H1 (cell line): Measurements from ENCODE around the gene MIA3. TPM values are rescaled to one million over a fixed set of nuclear protein-coding genes. Genes with fewer than 3 reads are reported as not detected.

Source experiments
- CTCF ChIA-PET: fragments of 300-600 bp; sonication (Branson Sonifier 250); formaldehyde crosslinking; loops from one replicate; lab custom pipeline; 2021; ENCODE audit not compliant: partially characterized antibody; lab: Charles Lee
- POLR2A ChIA-PET: fragments of 300-600 bp; sonication (Branson Sonifier 250); formaldehyde crosslinking; loops from one replicate; lab custom pipeline; 2021; ENCODE audit warnings: inconsistent platforms; ENCODE audit not compliant: partially characterized antibody; lab: Charles Lee
- DNase-seq, 2 experiments: peaks; one replicate each; pipeline versions ENCODE4 v3.0.0 to v3.0.0-alpha.2; 2010 to 2022; ENCODE audit warnings: low spot score in 2 of 2, low read depth in 1 of 2, mixed read lengths in 1 of 2
- FAIRE-seq: peaks from 2 replicates; lab custom pipeline; 2011; peaks lifted over from hg19 to GRCh38; lab: Jason Lieb, UNC
- H2AFZ ChIP-seq: 2 replicates; pipeline ENCODE4 v1.8.1; 2012; ENCODE audit warnings: low read length, inconsistent platforms
- H2AK5ac ChIP-seq: 2 replicates; pipeline ENCODE4 v1.6.1; 2013; ENCODE audit warnings: low read depth, low read length
- H2BK120ac ChIP-seq: replicated peaks from 2 replicates; pipeline ENCODE3; 2013; ENCODE audit warnings: low read depth, low read length, inconsistent platforms
- H2BK12ac ChIP-seq: 2 replicates; pipeline ENCODE4 v1.6.1; 2013; ENCODE audit warnings: low read depth, low read length
- H2BK15ac ChIP-seq: 2 replicates; pipeline ENCODE4 v1.6.1; 2013; ENCODE audit warnings: low read length
- H2BK20ac ChIP-seq: 2 replicates; pipeline ENCODE4 v1.6.1; 2013; ENCODE audit warnings: low read length
- H2BK5ac ChIP-seq: 2 replicates; pipeline ENCODE4 v1.6.1; 2013; ENCODE audit warnings: low read depth, low read length
- H3K14ac ChIP-seq: 2 replicates; pipeline ENCODE4 v1.6.1; 2013; ENCODE audit warnings: inconsistent platforms; ENCODE audit not compliant: insufficient read length
- H3K18ac ChIP-seq: 2 replicates; pipeline ENCODE4 v1.6.1; 2013; ENCODE audit warnings: low read length; ENCODE audit errors: extremely low read depth
- H3K23ac ChIP-seq: 2 replicates; pipeline ENCODE4 v1.6.1; 2013; ENCODE audit warnings: inconsistent platforms; ENCODE audit not compliant: insufficient read length
- H3K23me2 ChIP-seq: 2 replicates; pipeline ENCODE4 v1.6.1; 2013; ENCODE audit warnings: low read depth, low read length
- H3K27ac ChIP-seq: 2 replicates; pipeline ENCODE4 v1.6.1; 2011; ENCODE audit warnings: low read depth, low read length, inconsistent platforms
- H3K27me3 ChIP-seq, 4 experiments: replicated peaks in 1 of 4; 1 replicate in 1 of 4; 2 replicates in 3 of 4; pipeline versions ENCODE4 v1.6.1 to v1.8.1; 2011 to 2013; ENCODE audit warnings: low read length in 3 of 4, mild to moderate bottlenecking in 3 of 4, inconsistent platforms in 2 of 4, mixed read lengths in 2 of 4, moderate library complexity in 1 of 4; ENCODE audit not compliant: control insufficient read depth in 3 of 4, insufficient read depth in 3 of 4; ENCODE audit errors: extremely low read depth in 1 of 4
- H3K36me3 ChIP-seq, 4 experiments: 2 replicates each; pipeline versions ENCODE4 v1.6.1 to v1.8.1; 2011 to 2013; ENCODE audit warnings: mild to moderate bottlenecking in 4 of 4, low read length in 3 of 4, moderate library complexity in 2 of 4, control low read depth in 1 of 4, inconsistent platforms in 1 of 4; ENCODE audit not compliant: insufficient read depth in 4 of 4, control insufficient read depth in 2 of 4
- H3K4ac ChIP-seq: replicated peaks from 2 replicates; pipeline ENCODE3; 2013; ENCODE audit warnings: low read length, low read depth, mixed read lengths, inconsistent platforms; ENCODE audit not compliant: insufficient read length
- H3K4me1 ChIP-seq, 4 experiments: replicated peaks in 1 of 4; 1 replicate in 1 of 4; 2 replicates in 3 of 4; pipeline versions ENCODE4 v1.6.1 to v1.8.1; 2011 to 2013; ENCODE audit warnings: low read length in 3 of 4, inconsistent platforms in 2 of 4, mixed read lengths in 1 of 4; ENCODE audit not compliant: insufficient read depth in 4 of 4, control insufficient read depth in 3 of 4
- H3K4me2 ChIP-seq, 2 experiments: 2 replicates each; pipeline versions ENCODE4 v1.6.1 to v1.8.1; 2011 to 2013; ENCODE audit warnings: low read depth in 2 of 2, low read length in 2 of 2, control low read depth in 1 of 2, inconsistent platforms in 1 of 2, mild to moderate bottlenecking in 1 of 2; ENCODE audit not compliant: insufficient read depth in 1 of 2
- H3K4me3 ChIP-seq, 4 experiments: fragments of 200-600, 300-600 bp in 1 of 4; sonication (generic), shearing (Covaris generic), sonication (Bioruptor Twin) in 1 of 4; 2 replicates each; pipeline versions ENCODE4 v1.5.1 to v1.8.1; 2011 to 2016; ENCODE audit warnings: low read length in 4 of 4, low read depth in 3 of 4, control low read depth in 2 of 4, inconsistent platforms in 2 of 4, mild to moderate bottlenecking in 2 of 4, mixed read lengths in 1 of 4, moderate library complexity in 1 of 4; ENCODE audit not compliant: insufficient read depth in 2 of 4; ENCODE audit errors: extremely low read depth in 1 of 4
- H3K56ac ChIP-seq: replicated peaks from 2 replicates; pipeline ENCODE3; 2013; ENCODE audit warnings: low read depth, mild to moderate bottlenecking, mixed read lengths, low read length, inconsistent platforms; ENCODE audit not compliant: insufficient read length
- H3K79me1 ChIP-seq: 2 replicates; pipeline ENCODE4 v1.6.1; 2013; ENCODE audit warnings: low read depth, low read length, control low read depth
- H3K79me2 ChIP-seq, 2 experiments: 2 replicates each; pipeline versions ENCODE4 v1.6.1 to v1.8.1; 2012 to 2013; ENCODE audit warnings: low read length in 2 of 2, mild to moderate bottlenecking in 2 of 2, inconsistent platforms in 1 of 2; ENCODE audit not compliant: insufficient read depth in 2 of 2, control insufficient read depth in 1 of 2
- H3K9ac ChIP-seq, 4 experiments: replicated peaks in 1 of 4; 1 replicate in 1 of 4; 2 replicates in 3 of 4; pipeline versions ENCODE4 v1.6.1 to v1.8.1; 2011 to 2013; ENCODE audit warnings: low read depth in 3 of 4, low read length in 3 of 4, control low read depth in 2 of 4, mild to moderate bottlenecking in 2 of 4, moderate library complexity in 2 of 4, inconsistent platforms in 1 of 4; ENCODE audit errors: extremely low read depth in 1 of 4
- H3K9me3 ChIP-seq, 2 experiments: 2 replicates each; pipeline versions ENCODE4 v1.6.1 to v1.8.1; 2012 to 2013; ENCODE audit warnings: mild to moderate bottlenecking in 2 of 2, moderate library complexity in 2 of 2, control low read depth in 1 of 2, inconsistent platforms in 1 of 2, low read depth in 1 of 2, low read length in 1 of 2, mixed read lengths in 1 of 2; ENCODE audit not compliant: insufficient read depth in 2 of 2
- H4K20me1 ChIP-seq, 2 experiments: replicated peaks in 1 of 2; 2 replicates each; pipeline versions ENCODE3 to v1.8.1; 2011 to 2013; ENCODE audit warnings: inconsistent platforms in 2 of 2, low read length in 2 of 2, mild to moderate bottlenecking in 1 of 2; ENCODE audit not compliant: insufficient read depth in 2 of 2, control insufficient read depth in 1 of 2
- H4K5ac ChIP-seq: 2 replicates; pipeline ENCODE4 v1.6.1; 2013; ENCODE audit warnings: low read length, low read depth, mixed read lengths, inconsistent platforms; ENCODE audit not compliant: insufficient read length
- H4K8ac ChIP-seq: 2 replicates; pipeline ENCODE4 v1.8.0; 2013; ENCODE audit warnings: mild to moderate bottlenecking, moderate library complexity, low read length, inconsistent platforms; ENCODE audit not compliant: insufficient read depth; ENCODE audit errors: extremely low read depth
- H4K91ac ChIP-seq: replicated peaks from 2 replicates; pipeline ENCODE3; 2013; ENCODE audit warnings: low read length, mixed read lengths, inconsistent platforms; ENCODE audit not compliant: insufficient read length
- CREB1 ChIP-seq: IDR thresholded peaks from 2 replicates; pipeline ENCODE4 v1.6.1; 2012; ENCODE audit warnings: inconsistent platforms
- EP300 ChIP-seq, 2 experiments: IDR thresholded peaks; 1 replicate in 1 of 2; 2 replicates in 1 of 2; pipeline ENCODE4 v1.6.1; 2011 to 2012; ENCODE audit warnings: low read depth in 2 of 2, low read length in 2 of 2, mild to moderate bottlenecking in 2 of 2, borderline replicate concordance in 1 of 2, inconsistent platforms in 1 of 2, moderate library complexity in 1 of 2
- JUND ChIP-seq: IDR thresholded peaks from 2 replicates; pipeline ENCODE4 v1.6.1; 2011; ENCODE audit warnings: mild to moderate bottlenecking, improper control_type of control experiment, low read length
- SRF ChIP-seq: IDR thresholded peaks from 2 replicates; pipeline ENCODE4 v1.6.1; 2011; ENCODE audit warnings: mild to moderate bottlenecking, low read depth, low read length, moderate library complexity
- SUZ12 ChIP-seq: fragments of 200-600 bp; sonication (generic); IDR thresholded peaks from 2 replicates; pipeline ENCODE4 v1.6.1; 2012; ENCODE audit warnings: mild to moderate bottlenecking, inconsistent platforms, low read length, moderate library complexity, mixed read lengths
- WGBS, 2 experiments: shearing (Covaris generic) in 1 of 2; methylation state at CpG; one replicate each; pipeline versions ENCODE4 v1.1.6 to v1.1.7; 2013 to 2015; ENCODE audit warnings: low lambda C conversion rate in 2 of 2, mixed read lengths in 2 of 2, inconsistent platforms in 1 of 2, low coverage in 1 of 2, missing lambda C conversion rate in 1 of 2; ENCODE audit not compliant: insufficient replicate concordance in 2 of 2, insufficient coverage in 1 of 2, insufficient read length in 1 of 2; ENCODE audit errors: extremely low coverage in 1 of 2, missing lambda C conversion rate in 1 of 2; 5-methylcytosine and 5-hydroxymethylcytosine counted together
- polyA plus RNA-seq, 7 experiments: library from polyadenylated mRNA; depleted of rRNA in 3 of 7; stranded (reverse) in 5 of 7; unstranded in 2 of 7; fragments of >200 nt in 5 of 7; fragments of 200-250 nt in 2 of 7; gene quantifications; 1 replicate in 5 of 7; 2 replicates in 1 of 7; 4 replicates in 1 of 7; pipeline versions ENCODE4 v1.2.1 to v1.2.3, GENCODE V29; 2011 to 2013; ENCODE audit warnings: missing spikeins in 2 of 7, mixed read lengths in 2 of 7
- total RNA-seq: library from RNA; stranded (reverse); fragmentation: NEBNext Ultra II Directional; extraction: Animal tissue kit (Norgen Biotek cat#: 25700); gene quantifications from 2 replicates; pipeline ENCODE4 v1.2.1, GENCODE V29; 2021

The MIA3 gene
- total and polyA plus RNA-seq, 2 of the 8 experiments (the other 6 are each of a cell fraction or from before 2014, with no cell fraction given) = 69.0 to 105 TPM

GRCh38 chr1:222696741-222697140 is 78.8 kb downstream of the MIA3 start:
- Histone ChIP-seq H4K5ac (no peak overlapping the region), H2BK5ac (no peak overlapping the region), H3K23me2 (no peaks in the 10 kb centered on the region), H2BK20ac (no peak overlapping the region), H2BK15ac (no peak overlapping the region), H3K79me2 (peaks cover 0 to 4% of the 10 kb centered on the region in 2 experiments; a peak in 1 of 4 replicates), H2AFZ (no peak overlapping the region), H3K18ac (no peak overlapping the region), H3K56ac (no peak overlapping the region), H3K4me2 (no peak overlapping the region), H3K36me3 (peaks cover 0 to 12% (median 5%) of the 10 kb centered on the region in 4 experiments; a peak in 3 of 8 replicates), H4K91ac (no peak overlapping the region), H3K4me1 (no peaks in the 10 kb centered on the region), H2AK5ac (no peak overlapping the region), H3K79me1 (no peaks in the 10 kb centered on the region)
- DNase-seq = no peak
- ChIA-PET CTCF (interaction anchor here (1.1 kb wide), 1 partner anchor 57 kb away, joined by 3 read pairs; no protein-coding TSS in a partner anchor), POLR2A (no interaction called here)
- 96% methylated on average over 8 of the region's 8 CpGs; no CpG with 5 or more reads in 1 of the 2 experiments for WGBS, 2 experiments
- TF ChIP-seq SUZ12 (no peak), EP300 (IDR thresholded peaks at IDR 0.05; ENCODE audit: borderline replicate concordance in 1 of 2, low read depth in 2 of 2, low read length in 2 of 2) (no peak), JUND (no peak), SRF (no peak), CREB1 (no peak)
- TF ChIP-seq, all 59 proteins: peak for 0
- H2BK12ac ChIP-seq = no peak overlapping the region
- H3K23ac ChIP-seq = no peak overlapping the region
- H3K27me3 ChIP-seq = no peaks in the 10 kb centered on the region
- no peak overlapping the region for H3K4ac ChIP-seq
- no peak overlapping the region for H3K14ac ChIP-seq
- H4K8ac ChIP-seq = no peak overlapping the region
- no peaks in the 10 kb centered on the region for H4K20me1 ChIP-seq
- no peak for FAIRE-seq
- H3K9me3 ChIP-seq = no peaks in the 10 kb centered on the region; a peak in 1 of 4 replicates
- no peak overlapping the region for H2BK120ac ChIP-seq
- no peak overlapping the region for H3K4me3 ChIP-seq
- H3K27ac ChIP-seq = no peak overlapping the region
- no peak overlapping the region for H3K9ac ChIP-seq
